HEK293 (cell line): ENCODE results near the gene HIVEP2.

ENCODE experiments used
- REST ChIP-seq: fragments of 450-650 bp; formaldehyde crosslinking; IDR thresholded peaks from 2 replicates; pipeline ENCODE4 v1.5.1; 2016; ENCODE audit warnings: missing biosample characterization, missing genetic modification characterization
- ZBTB20 ChIP-seq: fragments of 450-650 bp; formaldehyde crosslinking; IDR thresholded peaks from 2 replicates; pipeline ENCODE4 v1.5.1; 2016; ENCODE audit warnings: missing biosample characterization, missing genetic modification characterization
- ZBTB44 ChIP-seq: fragments of 450-650 bp; IDR thresholded peaks from 2 replicates; pipeline ENCODE4 v1.5.1; 2018; ENCODE audit warnings: missing biosample characterization, mild to moderate bottlenecking, missing genetic modification characterization
- ZFP3 ChIP-seq: fragments of 450-650 bp; formaldehyde crosslinking; IDR thresholded peaks from 2 replicates; pipeline ENCODE4 v1.5.1; 2016; ENCODE audit warnings: low read depth, missing biosample characterization, missing genetic modification characterization
- ZFP41 ChIP-seq: fragments of 450-650 bp; formaldehyde crosslinking; IDR thresholded peaks from 2 replicates; pipeline ENCODE4 v1.5.1; 2016; ENCODE audit warnings: missing biosample characterization, missing genetic modification characterization, borderline replicate concordance
- ZNF776 ChIP-seq: fragments of 450-650 bp; formaldehyde crosslinking; IDR thresholded peaks from 2 replicates; pipeline ENCODE4 v1.5.0; 2017; ENCODE audit warnings: missing biosample characterization, missing genetic modification characterization, borderline replicate concordance
- ZNF777 ChIP-seq: fragments of 450-650 bp; formaldehyde crosslinking; IDR thresholded peaks from 2 replicates; pipeline ENCODE4 v1.5.1; 2017; ENCODE audit warnings: missing biosample characterization, missing genetic modification characterization, borderline replicate concordance
- TF ChIP-seq, protein P1 (sequence below): fragments of 450-650 bp; formaldehyde crosslinking; IDR thresholded peaks from 2 replicates; pipeline ENCODE4 v1.5.1; 2016; ENCODE audit warnings: missing biosample characterization, missing genetic modification characterization
- TF ChIP-seq, protein P2 (sequence below): fragments of 450-650 bp; formaldehyde crosslinking; IDR thresholded peaks from 2 replicates; pipeline ENCODE4; 2016; ENCODE audit warnings: missing biosample characterization, missing genetic modification characterization

DNA sequence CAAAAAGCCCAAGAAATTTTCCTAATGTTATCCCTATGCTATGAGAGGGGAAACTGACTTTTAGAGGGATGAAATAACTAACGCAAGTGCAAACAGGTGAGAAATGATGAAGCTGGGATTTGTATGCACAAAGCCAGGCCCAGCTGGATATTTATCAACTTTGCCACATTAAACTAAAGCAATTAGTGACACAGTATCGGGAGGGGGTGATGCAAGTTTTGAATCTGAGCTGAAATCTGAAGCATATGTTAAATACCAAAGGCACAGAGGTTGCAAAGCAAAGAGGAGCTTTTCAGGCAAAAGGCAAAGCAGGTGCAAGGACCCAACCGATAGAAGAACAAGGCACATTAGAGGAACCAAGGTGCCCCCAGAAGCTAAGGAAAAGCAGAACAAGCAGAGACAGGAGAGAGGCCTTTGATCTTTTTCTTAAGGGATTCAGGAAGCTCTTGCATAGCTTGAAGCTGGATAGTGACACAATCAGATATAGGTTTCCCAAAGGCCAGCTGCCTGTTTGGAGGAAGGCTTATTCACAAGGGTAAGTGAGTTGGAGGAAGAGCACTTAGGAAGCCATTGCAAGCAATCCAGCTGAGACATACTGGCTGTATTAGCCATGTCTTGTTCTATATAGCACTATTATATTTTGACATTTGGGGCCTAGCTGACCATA lies 207.5 kb downstream of the HIVEP2 start:
- TF ChIP-seq ZNF776: no peak
- TF ChIP-seq ZFP41 (tag by site-specific recombination): no peak
- TF ChIP-seq, protein P1, sequence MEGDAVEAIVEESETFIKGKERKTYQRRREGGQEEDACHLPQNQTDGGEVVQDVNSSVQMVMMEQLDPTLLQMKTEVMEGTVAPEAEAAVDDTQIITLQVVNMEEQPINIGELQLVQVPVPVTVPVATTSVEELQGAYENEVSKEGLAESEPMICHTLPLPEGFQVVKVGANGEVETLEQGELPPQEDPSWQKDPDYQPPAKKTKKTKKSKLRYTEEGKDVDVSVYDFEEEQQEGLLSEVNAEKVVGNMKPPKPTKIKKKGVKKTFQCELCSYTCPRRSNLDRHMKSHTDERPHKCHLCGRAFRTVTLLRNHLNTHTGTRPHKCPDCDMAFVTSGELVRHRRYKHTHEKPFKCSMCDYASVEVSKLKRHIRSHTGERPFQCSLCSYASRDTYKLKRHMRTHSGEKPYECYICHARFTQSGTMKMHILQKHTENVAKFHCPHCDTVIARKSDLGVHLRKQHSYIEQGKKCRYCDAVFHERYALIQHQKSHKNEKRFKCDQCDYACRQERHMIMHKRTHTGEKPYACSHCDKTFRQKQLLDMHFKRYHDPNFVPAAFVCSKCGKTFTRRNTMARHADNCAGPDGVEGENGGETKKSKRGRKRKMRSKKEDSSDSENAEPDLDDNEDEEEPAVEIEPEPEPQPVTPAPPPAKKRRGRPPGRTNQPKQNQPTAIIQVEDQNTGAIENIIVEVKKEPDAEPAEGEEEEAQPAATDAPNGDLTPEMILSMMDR (tag by site-specific recombination): no peak
- TF ChIP-seq, protein P2, sequence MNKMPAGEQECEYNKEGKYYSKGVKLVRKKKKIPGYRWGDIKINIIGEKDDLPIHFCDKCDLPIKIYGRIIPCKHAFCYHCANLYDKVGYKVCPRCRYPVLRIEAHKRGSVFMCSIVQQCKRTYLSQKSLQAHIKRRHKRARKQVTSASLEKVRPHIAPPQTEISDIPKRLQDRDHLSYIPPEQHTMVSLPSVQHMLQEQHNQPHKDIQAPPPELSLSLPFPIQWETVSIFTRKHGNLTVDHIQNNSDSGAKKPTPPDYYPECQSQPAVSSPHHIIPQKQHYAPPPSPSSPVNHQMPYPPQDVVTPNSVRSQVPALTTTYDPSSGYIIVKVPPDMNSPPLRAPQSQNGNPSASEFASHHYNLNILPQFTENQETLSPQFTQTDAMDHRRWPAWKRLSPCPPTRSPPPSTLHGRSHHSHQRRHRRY (tag by site-specific recombination): no peak
- no peak for TF ChIP-seq ZFP3 (tag by site-specific recombination)
- no peak for TF ChIP-seq ZBTB44 (tag by site-specific recombination)
- no peak for TF ChIP-seq REST (tag by site-specific recombination)
- TF ChIP-seq ZBTB20: no peak
- TF ChIP-seq ZNF777 (tag by site-specific recombination): no peak
